ENCODE measurements around the gene CDKL5.

Gene CDKL5

GRCh38 chrX:18649498-18649951, 224.1 kb downstream of the CDKL5 start:
- no peak for DNase-seq (ENCODE audit: low read depth)

GRCh38 chrX:18650662-18651061, 225.3 kb downstream of the CDKL5 start:
- no peak for DNase-seq (ENCODE audit: low read depth)

GRCh38 chrX:18652636-18653035, 227.2 kb downstream of the CDKL5 start:
- DNase-seq (ENCODE audit: low read depth): no peak

- DNase-seq (ENCODE audit: low read depth): no peak
Observed at GRCh38 chrX:18654875-18655836, 229.7 kb downstream of the CDKL5 start.

DNA sequence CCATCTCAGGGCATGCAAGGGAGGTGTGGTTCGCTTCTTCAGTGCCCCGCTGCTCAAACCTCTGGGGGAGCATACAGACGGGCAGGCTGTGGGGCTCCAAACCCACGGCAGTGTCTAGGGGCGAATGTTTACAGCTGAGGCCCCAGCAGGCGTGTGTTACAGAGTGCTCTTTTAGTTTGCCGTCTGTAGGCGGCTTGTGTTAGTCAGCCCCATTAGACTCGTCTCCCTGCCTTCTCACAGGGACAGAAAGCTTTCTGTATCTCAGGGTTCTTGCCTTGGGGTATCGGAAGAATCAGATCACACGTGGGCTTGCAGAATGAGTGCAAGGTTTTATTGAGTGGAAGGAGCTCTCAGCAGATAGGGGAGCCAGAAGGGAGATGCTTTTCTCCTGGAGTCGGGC, 235.9 kb downstream of the CDKL5 start:
- no peak for DNase-seq (ENCODE audit: low read depth)

DNA sequence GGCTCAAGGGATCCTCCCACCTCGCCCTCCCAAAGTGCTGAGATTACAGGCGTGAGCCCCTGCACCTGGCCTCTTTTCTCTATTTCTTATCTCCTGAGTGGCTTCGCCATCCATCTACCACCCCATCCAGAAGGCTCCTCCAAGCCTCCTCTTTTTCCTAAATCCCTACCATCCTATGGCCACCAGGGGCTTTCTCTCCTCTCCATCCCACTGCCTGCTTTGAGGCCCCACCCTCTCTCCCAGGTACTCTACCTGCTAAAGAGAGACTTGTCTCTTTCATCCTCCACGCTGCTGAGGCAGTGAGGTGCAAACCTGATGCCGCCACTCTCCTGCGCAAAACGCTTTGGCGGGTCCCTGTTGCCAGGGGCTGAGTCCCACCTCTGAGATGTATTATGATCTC, 239.5 kb downstream of the CDKL5 start:
- no peak for DNase-seq (ENCODE audit: low read depth)

DNA sequence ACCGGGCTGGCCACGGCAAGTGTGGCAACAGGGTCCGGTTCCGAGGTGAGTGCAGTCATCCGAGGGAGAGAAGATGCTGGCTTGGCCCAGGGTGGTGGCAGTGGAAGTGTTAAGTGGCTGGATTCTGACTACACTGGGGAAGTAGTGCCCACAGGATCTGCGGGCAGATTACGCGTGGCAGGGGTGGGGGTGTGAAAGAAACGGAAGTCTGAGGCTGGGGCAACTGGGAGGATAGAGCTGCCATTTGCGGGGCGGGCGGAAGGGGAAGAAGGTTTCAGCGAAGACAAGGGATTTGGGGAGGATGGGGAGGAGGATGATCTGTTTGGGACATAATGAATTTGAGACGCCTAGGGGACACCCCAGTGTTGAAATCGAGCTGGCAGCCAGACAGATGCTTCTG, 241.2 kb downstream of the CDKL5 start:
- no peak for DNase-seq (ENCODE audit: low read depth)

DNA sequence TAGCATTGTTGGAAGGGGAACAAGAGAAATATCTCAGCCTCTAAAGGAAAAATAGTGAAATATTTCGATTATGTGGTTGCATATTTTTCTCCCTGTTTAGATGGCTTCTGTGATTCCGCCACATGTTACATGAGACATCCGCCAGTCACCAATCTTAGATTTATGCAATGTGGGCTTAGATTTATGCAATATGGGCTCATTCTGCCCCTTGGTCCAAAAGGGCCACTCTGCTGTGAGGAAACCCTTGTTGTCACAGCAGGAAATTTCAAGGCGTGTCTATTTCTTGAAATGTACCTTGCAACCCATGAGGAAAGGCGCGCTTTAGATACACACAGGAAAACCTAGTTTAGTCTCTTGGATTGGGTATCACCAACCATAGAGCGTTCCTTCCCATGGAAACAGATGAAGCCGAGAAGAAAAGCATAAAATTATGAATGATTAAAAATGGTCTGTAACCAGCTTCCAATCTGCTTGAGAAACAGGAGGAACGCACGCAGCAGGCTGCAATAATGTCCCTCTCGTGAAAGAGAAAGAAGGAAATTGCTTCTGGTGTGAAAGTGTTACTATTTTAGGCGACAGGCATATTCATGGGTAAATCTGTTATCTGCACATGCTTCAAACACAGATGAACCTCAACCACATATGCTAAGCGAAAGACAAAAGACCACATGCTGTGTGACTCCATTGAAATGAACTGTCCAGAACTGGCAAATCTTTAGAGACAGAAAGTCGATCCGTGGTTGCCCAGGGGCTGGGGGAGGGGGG, 242.8 kb downstream of the CDKL5 start:
- DNase-seq (ENCODE audit: low read depth): no peak

DNA sequence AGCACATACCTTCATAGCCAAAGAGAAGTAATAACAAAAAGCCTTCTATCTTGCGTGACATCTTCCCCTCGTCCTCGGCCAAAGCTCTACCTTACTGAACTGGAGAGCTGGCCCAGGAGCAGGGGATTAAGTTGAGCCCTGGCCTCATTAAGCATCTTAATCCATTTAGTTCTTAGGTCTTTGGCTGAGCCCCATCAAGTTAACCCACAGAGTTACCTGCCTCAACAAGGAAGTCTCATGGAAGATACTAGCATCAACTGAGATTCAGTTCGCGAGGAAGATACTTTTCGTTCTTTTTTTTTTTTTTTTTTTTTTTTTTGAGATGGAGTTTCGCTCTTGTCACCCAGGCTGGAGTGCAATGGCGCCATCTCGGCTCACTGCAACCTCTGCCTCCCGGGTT, 246.6 kb downstream of the CDKL5 start, which contains the start of gene RS1:
TSS of gene RS1 (minus strand) at position 101 of the 400 bp plus-strand sequence. CDS start at position 61, 40 bp downstream.
- DNase-seq (ENCODE audit: low read depth): no peak

DNA sequence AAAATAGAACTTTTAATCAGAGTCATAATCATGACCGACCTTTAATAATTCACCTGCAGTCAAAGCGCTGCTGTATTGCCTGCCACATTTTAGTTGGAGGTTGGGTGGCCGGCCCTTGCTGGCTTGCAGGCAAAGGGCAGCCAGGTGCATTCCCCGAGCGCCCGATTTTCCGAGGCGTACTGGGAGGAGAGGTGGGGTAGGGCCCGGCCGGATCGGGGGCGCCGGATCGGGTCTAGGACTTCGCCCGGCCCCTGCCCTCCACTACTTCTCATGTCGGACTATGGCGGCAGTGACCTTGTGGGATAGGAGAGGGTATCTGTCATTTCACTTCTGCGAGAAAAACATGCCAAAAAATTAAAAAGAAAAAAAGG, 249.0 kb downstream of the CDKL5 start:
- no peak for DNase-seq (ENCODE audit: low read depth)

DNA sequence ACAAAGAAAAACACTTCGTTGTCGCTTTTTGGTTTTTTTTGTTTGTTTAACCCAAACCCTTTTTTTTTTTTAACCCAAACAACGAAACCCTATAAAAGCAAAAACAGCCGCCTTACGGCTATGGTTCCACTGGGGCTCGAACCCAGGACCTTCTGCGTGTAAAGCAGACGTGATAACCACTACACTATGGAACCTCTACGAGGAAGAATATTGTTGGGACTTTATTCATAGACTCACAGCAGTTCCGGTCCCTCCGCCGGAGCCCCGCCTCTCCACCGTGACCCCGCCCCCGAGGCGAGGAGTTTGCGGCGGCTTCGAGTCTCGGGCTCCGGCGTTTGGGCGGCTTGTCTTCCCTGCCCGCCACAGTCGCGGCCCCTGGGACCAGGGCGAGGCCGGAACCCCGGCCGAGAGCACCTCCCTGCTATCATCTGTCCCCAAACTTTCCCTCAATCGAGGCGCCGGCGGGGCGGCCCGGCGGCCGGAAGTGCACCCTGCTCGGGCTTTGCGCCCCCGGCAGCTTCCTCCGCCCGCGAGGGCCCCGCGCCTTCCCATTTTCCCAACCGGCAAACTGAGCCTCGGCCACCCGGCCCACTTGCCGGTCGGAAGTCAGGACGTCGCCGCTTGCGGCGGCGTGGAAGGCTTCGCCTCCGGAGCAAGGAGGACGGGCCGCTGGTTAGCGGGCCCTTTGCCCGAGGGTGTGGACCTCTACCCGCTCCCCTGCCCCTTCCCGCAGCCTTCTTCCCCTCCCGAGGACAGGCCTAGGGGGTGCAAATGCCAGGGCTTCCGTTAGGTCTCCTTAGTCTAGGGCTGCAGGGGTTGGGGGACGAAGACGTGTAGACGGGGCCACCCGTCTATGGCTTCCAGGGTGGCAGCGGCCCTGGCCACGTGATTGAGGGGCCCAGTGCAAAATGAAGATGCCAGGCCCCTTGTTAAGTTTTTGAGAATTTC, 249.7 kb downstream of the CDKL5 start:
- peak; percentile 48 for DNase-seq (ENCODE audit: low read depth)

- DNase-seq (ENCODE audit: low read depth): no peak
Observed at GRCh38 chrX:18676050-18676449, 250.6 kb downstream of the CDKL5 start.

DNA sequence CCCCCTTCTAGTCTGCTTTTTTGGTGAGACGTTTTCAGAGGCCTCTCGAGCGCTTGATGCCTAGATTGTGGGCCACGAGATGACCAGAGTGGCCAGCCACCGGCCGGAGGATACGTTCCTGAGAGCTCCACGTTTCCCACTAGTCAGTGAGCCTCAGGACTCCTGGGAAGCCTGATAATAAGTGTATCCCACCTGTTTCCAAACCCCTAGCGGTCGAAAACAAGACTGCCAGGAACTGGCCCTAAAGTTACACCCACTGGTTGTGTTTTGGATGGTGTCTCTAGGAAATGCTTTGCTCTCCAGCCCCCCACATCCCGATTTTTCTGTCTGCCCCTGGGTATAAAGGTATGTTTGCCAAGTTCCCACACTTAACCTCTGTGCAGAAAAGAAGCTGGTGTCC, 251.1 kb downstream of the CDKL5 start:
- DNase-seq (ENCODE audit: low read depth): peak; percentile 4

DNA sequence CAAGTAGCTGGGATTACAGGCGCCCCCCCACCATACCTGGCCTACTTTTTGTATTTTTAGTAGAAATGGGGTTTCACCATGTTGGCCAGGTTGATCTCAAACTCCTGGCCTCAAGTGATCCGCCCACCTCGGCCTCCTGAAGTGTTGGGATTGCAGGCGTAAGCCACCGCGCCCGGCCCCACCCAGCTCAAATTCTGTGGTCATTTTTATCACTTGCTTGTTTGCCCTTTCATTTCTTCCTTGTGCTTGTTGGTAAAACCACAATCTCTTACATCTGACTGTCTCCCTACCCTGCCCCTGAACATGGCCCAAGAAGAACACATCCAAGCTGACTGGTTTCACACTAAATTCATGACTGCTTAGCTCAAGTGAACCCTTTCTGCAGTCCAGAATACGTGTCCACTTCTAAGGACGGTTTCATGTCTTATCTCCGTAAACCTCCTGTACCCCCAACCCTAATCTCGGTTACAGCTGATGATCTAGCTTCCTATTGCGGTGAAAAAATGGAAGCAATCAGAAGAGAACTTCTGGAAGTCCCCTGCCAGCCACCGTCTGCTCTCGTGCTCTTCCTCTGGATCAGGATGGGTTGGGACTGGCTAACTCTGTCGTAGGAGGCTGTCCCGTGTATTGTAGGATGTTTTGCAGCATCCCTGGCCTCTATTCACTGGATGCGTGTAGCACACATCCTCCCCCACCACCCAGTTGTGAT, 251.9 kb downstream of the CDKL5 start:
- DNase-seq (ENCODE audit: low read depth): no peak

GRCh38 chrX:18681996-18682395, 256.6 kb downstream of the CDKL5 start:
- DNase-seq (ENCODE audit: low read depth): no peak

DNA sequence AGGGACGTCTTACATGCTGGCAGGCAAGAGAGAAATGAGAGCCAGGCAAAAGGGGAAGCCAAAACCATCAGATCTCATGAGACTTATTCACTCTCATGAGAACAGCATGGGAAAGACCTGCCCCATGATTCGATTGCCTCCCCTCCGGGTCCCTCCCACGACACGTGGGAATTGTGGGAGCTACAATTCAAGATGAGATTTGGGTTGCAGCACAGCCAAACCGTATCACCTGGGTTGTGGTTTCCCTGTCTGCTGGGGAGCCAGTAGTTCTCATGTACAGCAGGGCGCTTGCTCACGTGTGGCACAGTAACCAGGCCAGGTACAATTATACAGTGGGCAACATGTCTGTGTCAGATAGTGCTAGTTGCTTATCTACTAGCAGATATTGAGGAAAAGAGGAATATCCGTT, 257.6 kb downstream of the CDKL5 start:
- no peak for DNase-seq (ENCODE audit: low read depth)

- no peak for DNase-seq (ENCODE audit: low read depth)
Observed at GRCh38 chrX:18687856-18688495, 262.6 kb downstream of the CDKL5 start.

DNA sequence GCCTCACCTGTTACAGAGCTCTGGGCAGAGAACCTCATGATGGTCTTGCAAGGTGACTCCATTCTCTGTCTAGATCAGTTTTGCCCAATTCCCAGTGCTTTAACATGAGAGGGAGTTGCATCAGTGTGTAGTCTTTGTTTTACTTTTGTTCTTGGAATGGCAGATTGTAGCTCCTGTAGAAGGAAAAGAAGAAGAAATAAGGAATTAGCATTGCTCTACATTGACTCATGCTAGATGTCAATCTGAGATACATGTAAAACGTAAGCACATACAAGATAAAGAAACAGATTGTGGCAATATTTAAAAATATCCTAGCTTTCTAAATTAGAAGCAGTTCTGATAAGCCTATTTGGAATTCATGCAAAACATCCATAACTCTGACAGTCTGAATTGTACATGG, 266.0 kb downstream of the CDKL5 start:
- no peak for DNase-seq (ENCODE audit: low read depth)

DNA sequence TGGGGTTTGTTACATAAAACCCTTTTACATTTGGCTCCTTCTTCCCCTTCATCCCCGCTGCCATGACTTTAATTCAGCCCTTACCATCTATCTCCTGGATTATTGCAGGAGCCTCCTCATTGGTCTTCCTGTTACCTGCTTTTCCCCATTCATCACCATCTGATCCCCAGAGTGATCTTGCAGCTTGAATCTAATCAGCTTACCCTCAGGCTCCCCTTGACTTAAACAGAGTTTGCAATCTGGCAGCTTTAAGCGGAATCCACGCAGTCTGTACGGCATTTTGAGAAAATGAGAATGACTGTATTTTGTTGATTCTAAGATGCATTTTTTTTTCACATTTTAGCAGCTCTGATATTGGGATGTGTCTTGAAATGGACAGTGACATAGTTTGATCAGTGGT, 267.1 kb downstream of the CDKL5 start:
- no peak for DNase-seq (ENCODE audit: low read depth)

GRCh38 chrX:18696653-18697052, 271.2 kb downstream of the CDKL5 start:
- no peak for DNase-seq (ENCODE audit: low read depth)

Data from amniotic epithelial cell (primary cell).